GM12878 (cell line): ENCODE results near the gene FSHR. TPM values are rescaled to one million over a fixed set of nuclear protein-coding genes. Genes with fewer than 3 reads are reported as not detected.

Experiments used
- ATAC-seq: fragments of 200-7000 bp; cut with Tn5 transposase; 3 replicates; pipeline ENCODE4 v1.9.1; 2020; ENCODE audit warnings: mild to moderate bottlenecking, moderate library complexity
- BruUV-seq: library from RNA; stranded (reverse); fragments of 400-500 nt; replicated peaks from 2 replicates; lab custom pipeline; 2021; lab: Mats Ljungman, UMichigan
- CTCF ChIA-PET: fragments of 300-600 bp; sonication (Branson Sonifier 250); formaldehyde crosslinking; extraction: SDS; loops from one replicate; lab custom pipeline; 2021; ENCODE audit warnings: inconsistent platforms; lab: Yijun Ruan, JAX
- POLR2A ChIA-PET: fragments of 350-600 bp; formaldehyde crosslinking; extraction: SDS; loops from one replicate; lab custom pipeline; 2021; ENCODE audit warnings: inconsistent platforms; lab: Charles Lee
- RAD21 ChIA-PET: fragments of 300-600 bp; sonication (Branson Sonifier 250); formaldehyde crosslinking; loops from one replicate; lab custom pipeline; 2023; ENCODE audit warnings: antibody characterized with exemption; ENCODE audit not compliant: unreplicated experiment; lab: Charles Lee
- SMC1A ChIA-PET: fragments of 300-600 bp; sonication (Branson Sonifier 250); formaldehyde crosslinking; loops from one replicate; lab custom pipeline; 2023; ENCODE audit not compliant: unreplicated experiment, uncharacterized antibody; lab: Charles Lee
- DNase-seq: peaks from one replicate; pipeline ENCODE4 v3.0.0-alpha.2; 2011; ENCODE audit warnings: low read depth, low spot score
- FAIRE-seq: peaks from 3 replicates; lab custom pipeline; 2011; peaks lifted over from hg19 to GRCh38; lab: Jason Lieb, UNC
- H2AFZ ChIP-seq: 2 replicates; pipeline ENCODE4 v1.6.0; 2011; ENCODE audit warnings: low read depth, low read length, control low read depth; ENCODE audit not compliant: control insufficient read depth
- H3K27ac ChIP-seq: 2 replicates; pipeline ENCODE4 v1.5.1; 2011; ENCODE audit warnings: control low read depth; ENCODE audit not compliant: control insufficient read depth, insufficient read depth
- H3K27me3 ChIP-seq, 2 experiments: replicated peaks in 1 of 2; 2 replicates each; pipeline versions ENCODE4 v1.6.0 to v1.6.1; 2011; ENCODE audit warnings: low read length in 1 of 2; ENCODE audit not compliant: control insufficient read depth in 2 of 2, insufficient read depth in 2 of 2
- H3K36me3 ChIP-seq, 2 experiments: 2 replicates each; pipeline ENCODE4 v1.5.1; 2011; ENCODE audit warnings: low read length in 1 of 2; ENCODE audit not compliant: control insufficient read depth in 2 of 2, insufficient read depth in 2 of 2
- H3K4me1 ChIP-seq: 2 replicates; pipeline ENCODE4 v1.6.1; 2011; ENCODE audit warnings: mild to moderate bottlenecking, low read length, moderate library complexity, mixed read lengths; ENCODE audit not compliant: control insufficient read depth, insufficient read depth
- H3K4me2 ChIP-seq: 2 replicates; pipeline ENCODE4 v1.6.0; 2011; ENCODE audit warnings: control low read depth; ENCODE audit not compliant: control insufficient read depth, insufficient read depth
- H3K4me3 ChIP-seq: fragments of 200-600 bp; sonication (generic); 2 replicates; pipeline ENCODE4 v1.5.1; 2016
- H3K79me2 ChIP-seq: 2 replicates; pipeline ENCODE4 v1.6.0; 2011; ENCODE audit warnings: low read length; ENCODE audit not compliant: control insufficient read depth, insufficient read depth
- H3K9ac ChIP-seq: 2 replicates; pipeline ENCODE4 v1.8.0; 2011; ENCODE audit warnings: low read length, control low read depth, mixed read lengths; ENCODE audit not compliant: control insufficient read depth, insufficient read depth
- H3K9me3 ChIP-seq: replicated peaks from 3 replicates; pipeline ENCODE4 v1.5.1; 2011; ENCODE audit warnings: mild to moderate bottlenecking, low read length; ENCODE audit not compliant: control insufficient read depth, insufficient read depth
- H4K20me1 ChIP-seq: 2 replicates; pipeline ENCODE4 v1.6.0; 2011; ENCODE audit not compliant: control insufficient read depth, insufficient read depth
- ATF7 ChIP-seq: fragments of 450-650 bp; IDR thresholded peaks from 2 replicates; pipeline ENCODE4 v1.6.1; 2016; ENCODE audit warnings: low read depth, mild to moderate bottlenecking
- BACH1 ChIP-seq: fragments of 450-650 bp; IDR thresholded peaks from 2 replicates; pipeline ENCODE4 v1.6.1; 2017; ENCODE audit warnings: mild to moderate bottlenecking, borderline replicate concordance
- BHLHE40 ChIP-seq, 2 experiments: fragments of 450-650 bp in 1 of 2; IDR thresholded peaks; 2 replicates each; pipeline ENCODE4 v1.6.1; 2011 to 2017; ENCODE audit warnings: low read depth in 2 of 2, borderline replicate concordance in 1 of 2, improper control_type of control experiment in 1 of 2, low read length in 1 of 2, mild to moderate bottlenecking in 1 of 2
- BMI1 ChIP-seq: fragments of 450-650 bp; IDR thresholded peaks from 2 replicates; pipeline ENCODE4 v1.6.1; 2016; ENCODE audit warnings: mild to moderate bottlenecking, moderate library complexity, borderline replicate concordance
- CHD1 ChIP-seq: IDR thresholded peaks from 2 replicates; pipeline ENCODE4 v1.6.1; 2012; ENCODE audit warnings: low read depth, low read length, improper control_type of control experiment
- CTCF ChIP-seq, 3 experiments: IDR thresholded peaks in 2 of 3; conservative IDR thresholded peaks in 1 of 3; 2 replicates each; pipeline ENCODE4 v1.5.1; 2011; ENCODE audit warnings: low read depth in 3 of 3, low read length in 3 of 3, mild to moderate bottlenecking in 3 of 3, control low read depth in 2 of 3, moderate library complexity in 2 of 3, inconsistent platforms in 1 of 3, mixed read lengths in 1 of 3; ENCODE audit not compliant: control insufficient read depth in 2 of 3, insufficient read depth in 1 of 3; ENCODE audit errors: extremely low read depth in 1 of 3
- DPF2 ChIP-seq: fragments of 450-650 bp; IDR thresholded peaks from 2 replicates; pipeline ENCODE4 v1.6.1; 2017; ENCODE audit warnings: mild to moderate bottlenecking
- EP300 ChIP-seq, 2 experiments: fragments of 150-350 bp in 1 of 2; IDR thresholded peaks; 2 replicates each; pipeline ENCODE4 v1.6.1; 2011 to 2012; ENCODE audit warnings: low read depth in 2 of 2, low read length in 2 of 2, borderline replicate concordance in 1 of 2, improper control_type of control experiment in 1 of 2, inconsistent platforms in 1 of 2; ENCODE audit not compliant: control insufficient read depth in 1 of 2
- ESRRA ChIP-seq: IDR thresholded peaks from 2 replicates; pipeline ENCODE4 v1.6.1; 2012; ENCODE audit warnings: mild to moderate bottlenecking, low read length, improper control_type of control experiment
- IKZF1 ChIP-seq: fragments of 450-650 bp; conservative IDR thresholded peaks from 2 replicates; pipeline ENCODE4 v1.6.1; 2017; ENCODE audit warnings: antibody characterized with exemption, mild to moderate bottlenecking
- IKZF2 ChIP-seq, 2 experiments: fragments of 450-650 bp; IDR thresholded peaks; 2 replicates each; pipeline ENCODE4 v1.6.1; 2017; ENCODE audit warnings: mild to moderate bottlenecking in 2 of 2, moderate library complexity in 2 of 2
- JUNB ChIP-seq: IDR thresholded peaks from 2 replicates; pipeline ENCODE4 v1.6.1; 2016; ENCODE audit warnings: antibody characterized with exemption, mild to moderate bottlenecking
- JUND ChIP-seq: IDR thresholded peaks from 2 replicates; pipeline ENCODE4 v1.6.1; 2012; ENCODE audit warnings: low read depth, mild to moderate bottlenecking, low read length, improper control_type of control experiment, moderate library complexity
- MAX ChIP-seq: IDR thresholded peaks from 2 replicates; pipeline ENCODE4 v1.6.1; 2012; ENCODE audit warnings: low read depth, low read length, improper control_type of control experiment
- MTA2 ChIP-seq: fragments of 450-650 bp; IDR thresholded peaks from 2 replicates; pipeline ENCODE4 v1.6.1; 2016; ENCODE audit warnings: low read depth, mild to moderate bottlenecking, moderate library complexity
- NR2F1 ChIP-seq: fragments of 450-650 bp; conservative IDR thresholded peaks from 2 replicates; pipeline ENCODE4 v1.6.1; 2017; ENCODE audit warnings: mild to moderate bottlenecking
- PKNOX1 ChIP-seq: fragments of 450-650 bp; IDR thresholded peaks from 2 replicates; pipeline ENCODE4 v1.6.1; 2016; ENCODE audit warnings: mild to moderate bottlenecking
- RELB ChIP-seq: fragments of 450-650 bp; IDR thresholded peaks from 2 replicates; pipeline ENCODE4 v1.6.1; 2017; ENCODE audit warnings: low read depth, mild to moderate bottlenecking, moderate library complexity
- SIN3A ChIP-seq: IDR thresholded peaks from 2 replicates; pipeline ENCODE4 v1.6.1; 2012; ENCODE audit warnings: low read depth, low read length, improper control_type of control experiment
- WRNIP1 ChIP-seq: IDR thresholded peaks from 2 replicates; pipeline ENCODE4 v1.6.1; 2011; ENCODE audit warnings: low read depth, low read length, improper control_type of control experiment, borderline replicate concordance
- ZNF217 ChIP-seq: fragments of 450-650 bp; IDR thresholded peaks from 2 replicates; pipeline ENCODE4 v1.6.1; 2017; ENCODE audit warnings: antibody characterized with exemption, mild to moderate bottlenecking
- WGBS: methylation state at CpG from one replicate; pipeline ENCODE4 v1.1.6; 2016; ENCODE audit warnings: low lambda C conversion rate; ENCODE audit not compliant: insufficient replicate concordance, insufficient coverage; ENCODE audit errors: missing lambda C conversion rate; 5-methylcytosine and 5-hydroxymethylcytosine counted together
- in situ Hi-C: fragments of 300-500 bp; cut with MboI; formaldehyde crosslinking; loops from 9 replicates; pipeline ENCODE4 v1.14.3; 2018; ENCODE audit warnings: mixed read lengths
- intact Hi-C: fragments of 100-400 bp; cut with micrococcal nuclease; formaldehyde crosslinking; loops from one replicate; pipeline ENCODE4 v1.14.2; 2022; ENCODE audit not compliant: unreplicated experiment
- polyA plus RNA-seq, 11 experiments: library from polyadenylated mRNA; depleted of rRNA in 4 of 11; unstranded in 6 of 11; stranded (reverse) in 5 of 11; fragments of >200 nt; fragmentation: Nextera tagmentation in 4 of 11; fragmentation: Illumina TruSeq in 1 of 11; extraction: Ambion mirVana in 4 of 11; extraction: Trizol in 1 of 11; gene quantifications; 1 replicate in 1 of 11; 2 replicates in 10 of 11; pipeline versions ENCODE4 v1.2.1 to v1.2.3, GENCODE V29; 2011 to 2016; ENCODE audit warnings: inconsistent platforms in 2 of 11, missing spikeins in 2 of 11, low read depth in 1 of 11
- total RNA-seq, 4 experiments: library from RNA; depleted of rRNA in 3 of 4; stranded (reverse); fragments of >200 nt in 3 of 4; fragmentation: Illumina TruSeq in 1 of 4; extraction: Trizol in 1 of 4; gene quantifications; 2 replicates each; pipeline versions ENCODE4 v1.2.1 to v1.2.3, GENCODE V29; 2013 to 2021

FSHR gene
- total and polyA plus RNA-seq, 10 of the 15 experiments (the other 5 are each of a cell fraction or from before 2014, with no cell fraction given) = not detected

DNA sequence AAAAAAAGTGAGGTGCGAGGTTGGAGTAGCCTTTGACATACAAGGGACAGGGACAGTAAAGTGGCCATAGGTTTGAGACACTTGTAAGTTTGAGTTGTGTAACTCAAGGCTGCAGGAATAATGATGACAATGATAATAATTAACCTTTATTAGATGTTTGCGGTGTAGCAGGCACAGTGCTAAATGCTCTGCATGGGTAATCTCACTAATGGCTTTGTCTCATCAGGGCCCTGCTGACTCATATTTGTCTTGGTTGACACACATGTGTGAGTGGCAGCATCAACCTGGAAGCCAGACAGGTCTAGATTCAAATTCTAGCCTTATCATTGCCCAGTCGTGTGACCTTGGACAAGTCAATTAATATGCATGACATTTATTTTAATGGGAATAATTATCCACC, 126.2 kb downstream of the FSHR start:
- in situ Hi-C loops = no loop called here
- FAIRE-seq (no peak), DNase-seq (peak; percentile 47), ATAC-seq (peak; percentile 99)
- RAD21 ChIA-PET = no interaction called here
- no peaks in the 10 kb centered on the region for H3K9me3 ChIP-seq
- CTCF ChIA-PET = no interaction called here
- H2AFZ ChIP-seq = no peak overlapping the region
- H3K27me3 ChIP-seq = no peaks in the 10 kb centered on the region
- H3K36me3 ChIP-seq = no peaks in the 10 kb centered on the region
- no TSS peak for BruUV-seq
- H3K27ac ChIP-seq = no peak overlapping the region
- 22% methylated on average over 3 of the region's 3 CpGs for WGBS
- SMC1A ChIA-PET = no interaction called here
- no peak overlapping the region; the same call in 1 of the 2 replicates for H3K4me2 ChIP-seq
- POLR2A ChIA-PET = no interaction called here
- H3K4me1 ChIP-seq = no peaks in the 10 kb centered on the region
- H3K4me3 ChIP-seq = no peak overlapping the region
- intact Hi-C loops = loop anchor here (2.0 kb wide), 1 partner anchor 37 kb away; no protein-coding TSS in a partner anchor
- no peak overlapping the region for H3K9ac ChIP-seq
- no peaks in the 10 kb centered on the region for H3K79me2 ChIP-seq
- H4K20me1 ChIP-seq = no peaks in the 10 kb centered on the region
- TF ChIP-seq JUND (peak; percentile 86), CTCF (IDR thresholded peaks at IDR 0.05 in 2 of 3, conservative IDR thresholded peaks at IDR 0.05 in 1 of 3; ENCODE audit: control insufficient read depth in 2 of 3, extremely low read depth in 1 of 3, insufficient read depth in 1 of 3, low read depth in 3 of 3, low read length in 3 of 3) (no peak), BACH1 (peak; percentile 87; the same call in 1 of the 2 replicates), BHLHE40 (IDR thresholded peaks at IDR 0.05; ENCODE audit: borderline replicate concordance in 1 of 2, low read depth in 2 of 2, low read length in 1 of 2) (peak; percentile 79 to 87), IKZF2 (IDR thresholded peaks at IDR 0.05) (peak; percentile 47 to 74; a peak in 3 of 4 replicates), ATF7 (peak; percentile 86), CHD1 (no peak), BMI1 (peak; percentile 50; the same call in 1 of the 2 replicates), MTA2 (peak; percentile 100), EP300 (IDR thresholded peaks at IDR 0.05; ENCODE audit: borderline replicate concordance in 1 of 2, control insufficient read depth in 1 of 2, low read depth in 2 of 2, low read length in 2 of 2) (peak; percentile 58 to 86; a peak in 3 of 4 replicates), ESRRA (peak; percentile 67; the same call in 1 of the 2 replicates), WRNIP1 (no peak), ZNF217 (peak; percentile 46; the same call in 1 of the 2 replicates), IKZF1 (0 out of 2 replicates have a peak, but pooled peaks have one; percentile 40), PKNOX1 (peak; percentile 93), SIN3A (no peak), MAX (no peak), NR2F1 (peak; percentile 80), JUNB (peak; percentile 35; the same call in 1 of the 2 replicates), RELB (peak; percentile 50; the same call in 1 of the 2 replicates), DPF2 (peak; percentile 84)
